Vagina (tissue), 2 donors: ENCODE results near the gene IGSF5. TPM values are rescaled to one million over a fixed set of nuclear protein-coding genes. Genes with fewer than 3 reads are reported as not detected.

Experiments
- DNase-seq, 2 donors: peaks; one replicate each; pipeline ENCODE4 v3.0.0-alpha.2; 2017; ENCODE audit errors: extremely low spot score in 2 of 2
- H3K27ac ChIP-seq: fragments of 200-600 bp; sonication (generic); one replicate; pipeline ENCODE4 v1.5.1; 2019
- H3K27me3 ChIP-seq: fragments of 200-600 bp; sonication (generic); one replicate; pipeline ENCODE4 v1.5.1; 2019
- H3K36me3 ChIP-seq, 2 donors: fragments of 200-600 bp; sonication (generic); one replicate each; pipeline ENCODE4 v1.5.1; 2017 to 2019
- H3K4me1 ChIP-seq: fragments of 200-600 bp; sonication (generic); one replicate; pipeline ENCODE4 v1.5.1; 2019
- H3K4me3 ChIP-seq, 2 donors: fragments of 200-600 bp; sonication (generic); 1 replicate in 1 of 2; 2 replicates in 1 of 2; pipeline ENCODE4 v1.5.1; 2016 to 2019
- H3K9me3 ChIP-seq: fragments of 200-600 bp; sonication (generic); one replicate; pipeline ENCODE4 v1.5.1; 2019
- CTCF ChIP-seq, 3 experiments: fragments of 450-650 bp in 2 of 3; fragments of 200-600 bp in 1 of 3; sonication (generic) in 1 of 3; IDR thresholded peaks; one replicate each; pipeline ENCODE4 v1.5.1; 2017 to 2019; ENCODE audit warnings: antibody characterized with exemption in 3 of 3, mild to moderate bottlenecking in 2 of 3, moderate library complexity in 2 of 3
- POLR2A ChIP-seq, 2 donors: fragments of 450-650 bp; IDR thresholded peaks; one replicate each; pipeline ENCODE4 v1.6.1; 2017; ENCODE audit warnings: antibody characterized with exemption in 2 of 2, mild to moderate bottlenecking in 2 of 2, moderate library complexity in 2 of 2
- POLR2AphosphoS5 ChIP-seq, 2 donors: sonication (generic); formaldehyde crosslinking; IDR thresholded peaks; one replicate each; pipeline ENCODE4 v1.9.0; 2017; ENCODE audit warnings: antibody characterized with exemption in 2 of 2, mild to moderate bottlenecking in 2 of 2, low read depth in 1 of 2; ENCODE audit not compliant: insufficient read depth in 1 of 2
- intact Hi-C: fragments of 100-400 bp; cut with DNase I; formaldehyde crosslinking; loops from one replicate; pipeline ENCODE4 v1.15.1; 2023
- total RNA-seq: library from RNA; depleted of rRNA; stranded (reverse); fragments of >200 nt; gene quantifications from one replicate; pipeline ENCODE4 v1.2.3, GENCODE V29; 2016

IGSF5 gene
- total RNA-seq, 1 donor from 2014 or later: not detected

- H3K27me3 ChIP-seq: no peaks in the 10 kb centered on the region
- intact Hi-C loops: no loop called here
- no peaks in the 10 kb centered on the region for H3K36me3 ChIP-seq
- no peak for TF ChIP-seq POLR2AphosphoS5 (IDR thresholded peaks at IDR 0.05; ENCODE audit: insufficient read depth in 1 of 2, low read depth in 1 of 2)
- no peak for TF ChIP-seq POLR2A (IDR thresholded peaks at IDR 0.05)
- TF ChIP-seq CTCF (IDR thresholded peaks at IDR 0.05): no peak
- H3K4me1 ChIP-seq: peaks cover 8% of the 10 kb centered on the region
- H3K9me3 ChIP-seq: no peaks in the 10 kb centered on the region
- no peak for DNase-seq
- H3K4me3 ChIP-seq: no peak overlapping the region
- no peak overlapping the region for H3K27ac ChIP-seq
These were observed 31.6 kb downstream of the IGSF5 start for GRCh38 chr21:39776589-39776988.

- peaks cover 7% of the 10 kb centered on the region for H3K4me1 ChIP-seq
- intact Hi-C loops: loop anchor here (10.0 kb wide), 1 partner anchor 343 kb away; no protein-coding TSS in a partner anchor
- H3K36me3 ChIP-seq: no peaks in the 10 kb centered on the region
- H3K27me3 ChIP-seq: no peaks in the 10 kb centered on the region
- DNase-seq: no peak
- no peak overlapping the region for H3K27ac ChIP-seq
- no peak overlapping the region for H3K4me3 ChIP-seq
- TF ChIP-seq CTCF (IDR thresholded peaks at IDR 0.05): no peak
- TF ChIP-seq POLR2AphosphoS5 (IDR thresholded peaks at IDR 0.05; ENCODE audit: insufficient read depth in 1 of 2, low read depth in 1 of 2): no peak
- TF ChIP-seq POLR2A (IDR thresholded peaks at IDR 0.05): no peak
- no peaks in the 10 kb centered on the region for H3K9me3 ChIP-seq
These were observed 36.3 kb downstream of the IGSF5 start for GRCh38 chr21:39781331-39781730.

- H3K27me3 ChIP-seq: no peaks in the 10 kb centered on the region
- no peak overlapping the region for H3K27ac ChIP-seq
- intact Hi-C loops: loop anchor here (10.0 kb wide), 1 partner anchor 336 kb away; no protein-coding TSS in a partner anchor
- no peak overlapping the region for H3K4me3 ChIP-seq
- H3K4me1 ChIP-seq: no peaks in the 10 kb centered on the region
- no peaks in the 10 kb centered on the region for H3K36me3 ChIP-seq
- H3K9me3 ChIP-seq: no peaks in the 10 kb centered on the region
- DNase-seq: no peak
- TF ChIP-seq CTCF (IDR thresholded peaks at IDR 0.05): peak; percentile 51 to 79 (median 72)
- no peak for TF ChIP-seq POLR2A (IDR thresholded peaks at IDR 0.05)
- peak; percentile 40 to 67 for TF ChIP-seq POLR2AphosphoS5 (IDR thresholded peaks at IDR 0.05; ENCODE audit: insufficient read depth in 1 of 2, low read depth in 1 of 2)
These were observed 43.4 kb downstream of the IGSF5 start for GRCh38 chr21:39788383-39788782.

- Histone ChIP-seq H3K27me3 (no peaks in the 10 kb centered on the region), H3K27ac (no peak overlapping the region), H3K36me3 (no peaks in the 10 kb centered on the region), H3K9me3 (no peaks in the 10 kb centered on the region), H3K4me1 (no peaks in the 10 kb centered on the region), H3K4me3 (no peak overlapping the region)
- intact Hi-C loops: no loop called here
- no peak for DNase-seq
- TF ChIP-seq CTCF (IDR thresholded peaks at IDR 0.05) (no peak), POLR2AphosphoS5 (IDR thresholded peaks at IDR 0.05; ENCODE audit: insufficient read depth in 1 of 2, low read depth in 1 of 2) (no peak), POLR2A (IDR thresholded peaks at IDR 0.05) (no peak)
These were observed 51.5 kb downstream of the IGSF5 start for GRCh38 chr21:39796466-39796865.

GRCh38 chr21:39799178-39799577 lies 54.2 kb downstream of the IGSF5 start:
- intact Hi-C loops: no loop called here
- H3K9me3 ChIP-seq: no peaks in the 10 kb centered on the region
- TF ChIP-seq POLR2A (IDR thresholded peaks at IDR 0.05) (no peak), CTCF (IDR thresholded peaks at IDR 0.05) (no peak), POLR2AphosphoS5 (IDR thresholded peaks at IDR 0.05; ENCODE audit: insufficient read depth in 1 of 2, low read depth in 1 of 2) (no peak)
- no peaks in the 10 kb centered on the region for H3K27me3 ChIP-seq
- no peaks in the 10 kb centered on the region for H3K36me3 ChIP-seq
- no peak overlapping the region for H3K27ac ChIP-seq
- DNase-seq: no peak
- no peaks in the 10 kb centered on the region for H3K4me1 ChIP-seq
- no peak overlapping the region for H3K4me3 ChIP-seq
